ENCODE data around the gene PHF2.

PHF2 gene

DNA sequence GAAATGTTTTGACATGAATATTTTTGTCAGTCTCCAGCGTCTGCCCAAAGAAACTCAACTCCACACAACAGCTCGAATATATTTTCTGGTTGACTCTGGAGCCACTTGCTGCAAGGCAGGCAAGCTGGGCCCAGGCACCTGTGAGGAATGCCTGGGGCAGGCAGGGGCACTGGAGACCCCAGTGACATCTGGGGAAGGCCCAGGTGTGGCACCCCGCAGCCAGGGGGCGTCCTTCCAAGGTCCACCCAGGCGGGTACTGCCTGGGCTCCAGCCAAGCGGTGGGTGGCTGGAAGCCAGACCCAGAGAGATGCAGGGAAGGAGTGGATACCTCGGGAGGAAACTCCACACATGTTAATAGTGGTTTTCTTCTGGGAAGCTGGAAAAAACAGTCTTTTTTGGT, 125.9 kb downstream of the PHF2 start:
- DNase-seq (ENCODE audit: low read depth), result no peak

DNA sequence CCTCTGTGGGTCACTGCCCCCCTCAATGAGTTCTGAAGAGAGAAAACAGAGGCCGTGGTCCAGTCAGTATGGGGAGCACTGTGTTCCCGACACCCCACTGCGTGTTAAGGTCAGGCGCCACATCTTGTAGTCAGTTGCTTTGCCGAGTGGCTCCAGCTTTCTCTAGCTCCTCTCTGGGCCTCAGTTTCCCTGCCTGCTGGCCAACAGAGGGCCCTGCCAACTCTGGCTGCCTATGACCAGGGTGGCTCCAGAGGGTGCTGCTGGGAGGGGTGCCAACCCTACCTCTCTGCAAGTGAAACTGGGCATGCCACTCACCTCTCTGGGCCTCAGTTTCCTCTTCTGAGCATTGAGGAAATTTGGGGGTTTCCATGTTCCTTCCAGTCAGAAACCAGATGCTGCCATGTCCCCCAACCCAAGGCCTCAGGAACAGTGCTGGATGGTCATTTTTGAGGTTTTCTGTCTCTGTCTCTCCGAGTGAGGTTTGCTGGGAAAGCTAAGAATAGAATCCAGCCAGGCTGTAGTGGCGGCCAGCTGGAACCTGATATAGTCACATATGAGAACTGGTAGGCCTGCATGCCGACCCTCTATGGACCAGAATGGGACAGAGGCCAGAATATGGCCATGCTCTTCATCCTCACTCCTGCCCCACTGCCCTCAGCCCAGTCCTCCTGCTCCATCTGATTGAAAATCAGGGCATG, 132.1 kb downstream of the PHF2 start:
- DNase-seq (ENCODE audit: low read depth), result no peak

GRCh38 chr9:93708987-93709302, 132.6 kb downstream of the PHF2 start:
- no peak for DNase-seq (ENCODE audit: low read depth)

GRCh38 chr9:93709600-93710369, 133.4 kb downstream of the PHF2 start:
- DNase-seq (ENCODE audit: low read depth), result no peak

DNA sequence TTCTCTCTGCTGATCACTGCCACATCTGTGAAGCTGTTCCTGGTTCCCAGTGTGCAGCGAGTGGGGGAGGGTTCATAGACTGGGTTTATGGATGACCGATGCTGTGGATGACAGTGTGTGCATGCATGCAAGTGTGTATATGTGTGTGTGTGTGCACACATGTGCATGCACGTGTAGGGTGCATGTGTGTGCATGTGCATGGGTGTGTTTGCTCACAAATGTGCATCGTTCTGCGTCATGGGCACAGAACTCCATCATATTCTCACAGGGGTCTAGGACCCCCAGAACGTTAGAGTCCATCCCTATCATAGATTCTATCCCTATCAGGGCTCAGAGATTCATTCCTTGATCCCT, 134.0 kb downstream of the PHF2 start:
- DNase-seq (ENCODE audit: low read depth), result no peak

DNA sequence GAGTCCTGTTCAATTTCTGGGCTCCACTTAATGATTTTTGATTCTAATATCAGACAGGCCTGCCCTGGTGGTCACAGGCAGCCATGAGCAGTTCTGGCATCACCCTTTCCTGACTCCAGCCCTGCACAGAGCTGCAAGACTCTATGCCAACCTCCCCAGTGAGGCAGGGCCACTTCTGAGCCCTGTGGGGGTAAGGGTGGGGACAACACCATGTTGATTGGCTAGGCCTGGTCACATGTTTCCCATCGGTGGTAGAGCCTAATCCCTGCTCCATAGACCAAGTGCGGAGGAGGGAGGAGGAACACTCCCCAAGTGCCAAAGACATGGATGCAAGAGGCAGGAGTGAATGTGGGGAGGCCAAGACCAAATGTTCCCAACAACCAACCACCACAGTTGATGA, 134.6 kb downstream of the PHF2 start:
- DNase-seq (ENCODE audit: low read depth), result no peak

DNA sequence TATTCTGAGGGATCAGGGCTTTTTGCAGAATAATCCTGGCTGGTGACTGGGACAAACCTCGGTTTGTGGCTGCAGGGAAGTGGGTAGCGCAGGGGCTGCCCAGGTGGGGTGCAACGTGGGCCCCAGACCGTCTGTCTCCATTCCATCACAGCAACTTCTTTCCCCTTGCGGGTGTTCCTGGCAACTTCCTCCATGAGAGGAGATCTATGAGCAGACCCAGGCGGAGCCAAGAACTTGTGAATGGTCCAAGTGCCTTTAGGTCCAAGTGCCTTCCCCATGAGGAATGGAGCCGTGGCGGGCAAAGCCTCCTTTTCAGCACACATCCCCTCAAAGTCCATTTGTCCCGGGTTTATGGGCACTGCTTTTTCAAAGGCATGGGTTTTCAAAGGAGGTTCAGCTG, 136.5 kb downstream of the PHF2 start:
- DNase-seq (ENCODE audit: low read depth), result no peak

DNA sequence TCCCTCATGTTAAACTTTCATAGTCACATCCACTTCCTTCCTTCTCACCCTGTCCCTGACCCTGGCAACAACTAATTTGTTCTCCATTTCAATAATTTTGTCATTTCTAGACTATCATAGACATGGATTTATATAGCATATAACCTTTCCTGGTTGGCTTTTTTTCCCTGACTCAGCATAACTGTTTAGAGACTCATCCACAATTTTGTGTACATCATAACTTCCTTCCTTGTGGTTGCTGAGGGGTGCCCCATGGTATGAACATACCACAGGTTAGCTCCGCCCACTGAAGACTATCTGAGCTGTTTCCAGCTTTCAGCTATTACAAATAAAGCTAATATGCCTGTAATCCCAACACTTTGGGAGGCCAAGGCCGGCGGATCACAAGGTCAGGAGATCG, 137.3 kb downstream of the PHF2 start:
- no peak for DNase-seq (ENCODE audit: low read depth)

GRCh38 chr9:93721417-93721965, 145.1 kb downstream of the PHF2 start:
- DNase-seq (ENCODE audit: low read depth), result no peak

- DNase-seq (ENCODE audit: low read depth), result no peak
These were observed 148.5 kb downstream of the PHF2 start for GRCh38 chr9:93724852-93725251.

GRCh38 chr9:93725382-93725781, 149.0 kb downstream of the PHF2 start:
- DNase-seq (ENCODE audit: low read depth), result no peak

GRCh38 chr9:93726147-93726546, 149.8 kb downstream of the PHF2 start:
- DNase-seq (ENCODE audit: low read depth), result no peak
